Motor neuron (in vitro differentiated cells): ENCODE results near the gene CFAP20. TPM values are rescaled to one million over a fixed set of nuclear protein-coding genes. Genes with fewer than 3 reads are reported as not detected.
"Not testable (repeated sequence)": the region's sequence is repeated elsewhere in the genome, so short reads cannot be mapped to it uniquely, and the experiment has no call there.

Experiments
- ATAC-seq, 8 experiments: fragments of 200-7000 bp; cut with Tn5 transposase; replicated peaks in 6 of 8; 2 replicates each; pipeline ENCODE4 v1.8.0; 2021; ENCODE audit warnings: mild to moderate bottlenecking in 8 of 8, moderate library complexity in 8 of 8
- H3K27ac ChIP-seq, 2 donors: fragments of 250-450 bp; sonication (Bioruptor Pico); 2 replicates each; pipeline ENCODE4 v1.9.0; 2021; ENCODE audit warnings: antibody characterized with exemption in 2 of 2, mild to moderate bottlenecking in 2 of 2, moderate library complexity in 1 of 2
- H3K4me1 ChIP-seq, 2 donors: fragments of 250-450 bp; sonication (Bioruptor Pico); replicated peaks in 1 of 2; 2 replicates each; pipeline ENCODE4 v1.6.1; 2021; ENCODE audit warnings: antibody characterized with exemption in 2 of 2, mild to moderate bottlenecking in 2 of 2, moderate library complexity in 1 of 2
- H3K4me3 ChIP-seq, 5 donors: fragments of 250-450 bp; sonication (Bioruptor Pico); 2 replicates each; pipeline ENCODE4 v1.9.0; 2021; ENCODE audit warnings: antibody characterized with exemption in 5 of 5, mild to moderate bottlenecking in 5 of 5, moderate library complexity in 4 of 5
- WGBS, 10 experiments: fragments of 450-650 bp; shearing (Covaris generic); methylation state at CpG; one replicate each; pipeline ENCODE4 v1.0.0; 2022; 5-methylcytosine and 5-hydroxymethylcytosine counted together
- in situ Hi-C, 9 experiments: fragments of 400-800 bp; cut with MboI; loops; one replicate each; pipeline ENCODE4 v1.15.0; 2021; ENCODE audit warnings: low sequenced_read_pairs in 9 of 9, low pct_unique_long_range_greater_than_20kb in 2 of 9; ENCODE audit not compliant: unreplicated experiment in 9 of 9
- total RNA-seq, 8 experiments: library from RNA; unstranded; fragments of 300-600 nt; gene quantifications; 2 replicates each; pipeline versions ENCODE4 v1.2.3 to v1.2.4, GENCODE V29; 2022

Gene CFAP20
- total RNA-seq, 8 experiments from 2014 or later, result 36.8 to 92.8 (median 67.3) TPM

GRCh38 chr16:58072134-58072533 is 57.0 kb downstream of the CFAP20 start:
- 38 to 100% (median 74%) methylated on average over 1 to 5 of the region's 5 CpGs; no CpG with 5 or more reads in 2 of the 10 experiments for WGBS, 10 experiments
- H3K4me1 ChIP-seq, in situ Hi-C loops, ATAC-seq, H3K27ac ChIP-seq, H3K4me3 ChIP-seq: not testable (repeated sequence)

- H3K4me1 ChIP-seq, result no peaks in the 10 kb centered on the region
- no peak overlapping the region for H3K4me3 ChIP-seq
- in situ Hi-C loops, result no loop called here
- H3K27ac ChIP-seq, result no peak overlapping the region
- WGBS, 10 experiments, result 90 to 100% methylated on average over 2 of the region's 4 CpGs; no CpG with 5 or more reads in 8 of the 10 experiments
- no peak for ATAC-seq
These were observed 58.6 kb downstream of the CFAP20 start for GRCh38 chr16:58070585-58070984.

Other genes starting within 250 kb of the CFAP20 start
- 1 to 10 TPM in 4 of 8 experiments, under 1 TPM in 3, not detected in 1; 0.05 to 2.1 (median 1.2) TPM for gene CNGB1, start 158.3 kb downstream of the CFAP20 start, total RNA-seq
- 1 to 10 TPM; 3.5 to 7.4 (median 5.2) TPM for gene ZNF319, start 128.7 kb downstream of the CFAP20 start, total RNA-seq
- 10 to 100 TPM; 10.9 to 40.0 (median 16.2) TPM for gene USB1, start 128.0 kb downstream of the CFAP20 start, total RNA-seq
- 10 to 100 TPM in 5 of 8 experiments, 1 to 10 TPM in 3; 2.6 to 30.3 (median 14.8) TPM for gene MMP15, start 103.6 kb downstream of the CFAP20 start, total RNA-seq
- gene CSNK2A2, start 68.7 kb upstream of the CFAP20 start, total RNA-seq, result 10 to 100 TPM; 20.8 to 72.6 (median 33.4) TPM
- gene PRSS54, start 165.6 kb upstream of the CFAP20 start, total RNA-seq, result not detected